Measurements from ENCODE around the gene GRB10.

DNA sequence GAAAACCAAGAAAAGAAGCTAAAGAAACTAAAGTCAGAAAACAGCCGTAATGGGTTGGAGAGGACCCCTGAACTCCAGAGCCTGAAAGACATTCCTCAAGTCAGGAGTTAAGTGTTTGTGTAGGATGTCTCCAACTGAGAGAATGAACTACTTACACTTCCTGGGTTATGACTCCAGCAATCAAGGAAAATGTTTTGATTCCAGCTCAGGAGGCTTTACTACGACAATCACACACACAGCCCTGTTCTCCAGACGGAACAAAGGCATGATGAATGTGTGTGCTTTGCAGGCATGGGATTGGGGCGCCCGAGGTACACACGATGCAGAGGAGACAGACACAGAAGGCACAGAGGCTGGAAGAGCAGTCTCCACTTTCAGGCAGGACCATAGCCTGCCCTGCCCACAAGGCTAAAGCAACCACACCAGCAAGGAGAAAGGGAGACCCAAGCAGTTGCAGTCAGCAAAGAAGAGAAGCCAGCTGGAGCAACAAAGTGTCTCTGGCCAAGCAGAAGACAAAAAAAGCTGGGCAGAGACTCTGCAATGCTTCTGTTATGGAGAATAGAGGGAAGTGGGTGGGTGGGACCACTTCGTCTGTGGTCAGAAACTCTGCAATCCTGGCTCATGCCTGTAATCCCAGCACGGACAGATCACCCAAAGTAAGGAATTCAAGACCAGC, 89.1 kb downstream of the GRB10 start:
- TF ChIP-seq POLR2A (IDR thresholded peaks at IDR 0.05), result no peak
- TF ChIP-seq, protein P1, sequence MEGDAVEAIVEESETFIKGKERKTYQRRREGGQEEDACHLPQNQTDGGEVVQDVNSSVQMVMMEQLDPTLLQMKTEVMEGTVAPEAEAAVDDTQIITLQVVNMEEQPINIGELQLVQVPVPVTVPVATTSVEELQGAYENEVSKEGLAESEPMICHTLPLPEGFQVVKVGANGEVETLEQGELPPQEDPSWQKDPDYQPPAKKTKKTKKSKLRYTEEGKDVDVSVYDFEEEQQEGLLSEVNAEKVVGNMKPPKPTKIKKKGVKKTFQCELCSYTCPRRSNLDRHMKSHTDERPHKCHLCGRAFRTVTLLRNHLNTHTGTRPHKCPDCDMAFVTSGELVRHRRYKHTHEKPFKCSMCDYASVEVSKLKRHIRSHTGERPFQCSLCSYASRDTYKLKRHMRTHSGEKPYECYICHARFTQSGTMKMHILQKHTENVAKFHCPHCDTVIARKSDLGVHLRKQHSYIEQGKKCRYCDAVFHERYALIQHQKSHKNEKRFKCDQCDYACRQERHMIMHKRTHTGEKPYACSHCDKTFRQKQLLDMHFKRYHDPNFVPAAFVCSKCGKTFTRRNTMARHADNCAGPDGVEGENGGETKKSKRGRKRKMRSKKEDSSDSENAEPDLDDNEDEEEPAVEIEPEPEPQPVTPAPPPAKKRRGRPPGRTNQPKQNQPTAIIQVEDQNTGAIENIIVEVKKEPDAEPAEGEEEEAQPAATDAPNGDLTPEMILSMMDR (IDR thresholded peaks at IDR 0.05), result no peak

Data from Peyer's patch (tissue), 4 donors.